ENCODE measurements around the gene GSC2. TPM values are rescaled to one million over a fixed set of nuclear protein-coding genes. Genes with fewer than 3 reads are reported as not detected.

Gene GSC2
- total and polyA plus RNA-seq, 2 of the 8 experiments (the other 6 are each of a cell fraction or from before 2014, with no cell fraction given): 0.17 to 0.48 TPM

GRCh38 chr22:19166421-19166820, 16.3 kb upstream of the GSC2 start:
- H2BK20ac ChIP-seq (ENCODE audit: low read length): no peak overlapping the region
- no peak overlapping the region for H4K8ac ChIP-seq (ENCODE audit: extremely low read depth, insufficient read depth, low read length)
- DNase-seq (ENCODE audit: low read depth in 1 of 2, low spot score in 2 of 2): no peak
- H3K4me2 ChIP-seq (ENCODE audit: insufficient read depth in 1 of 2, low read depth in 2 of 2, low read length in 2 of 2): no peak overlapping the region
- H3K9me3 ChIP-seq (ENCODE audit: insufficient read depth in 2 of 2, low read depth in 1 of 2, low read length in 1 of 2): no peaks in the 10 kb centered on the region
- no peaks in the 10 kb centered on the region for H3K36me3 ChIP-seq (ENCODE audit: control insufficient read depth in 2 of 4, insufficient read depth in 4 of 4, low read length in 3 of 4)
- CTCF ChIA-PET (ENCODE audit: partially characterized antibody): interaction anchor here (0.6 to 2.3 kb wide), 2 partner anchors 11 to 122 kb away, joined by 3 to 11 read pairs; no protein-coding TSS in a partner anchor
- no peak overlapping the region for H3K14ac ChIP-seq (ENCODE audit: insufficient read length)
- no peak overlapping the region for H2BK12ac ChIP-seq (ENCODE audit: low read depth, low read length)
- POLR2A ChIA-PET (ENCODE audit: partially characterized antibody): no interaction called here
- no peak for FAIRE-seq
- H4K20me1 ChIP-seq (replicated peaks in 1 of 2; ENCODE audit: control insufficient read depth in 1 of 2, insufficient read depth in 2 of 2, low read length in 2 of 2): peaks cover 0 to 2% of the 10 kb centered on the region in 2 experiments
- no peak overlapping the region for H2BK15ac ChIP-seq (ENCODE audit: low read length)
- no peak overlapping the region for H3K4me3 ChIP-seq (ENCODE audit: extremely low read depth in 1 of 4, insufficient read depth in 2 of 4, low read depth in 3 of 4, low read length in 4 of 4)
- H2BK5ac ChIP-seq (ENCODE audit: low read depth, low read length): no peak overlapping the region
- H3K27me3 ChIP-seq (replicated peaks in 1 of 4; ENCODE audit: control insufficient read depth in 3 of 4, extremely low read depth in 1 of 4, insufficient read depth in 3 of 4, low read length in 3 of 4): peaks cover 20 to 46% (median 38%) of the 10 kb centered on the region in 4 experiments
- no peak overlapping the region for H3K23ac ChIP-seq (ENCODE audit: insufficient read length)
- H4K91ac ChIP-seq (replicated peaks; ENCODE audit: insufficient read length, low read length): no peak overlapping the region
- no peak overlapping the region for H2AFZ ChIP-seq (ENCODE audit: low read length)
- H3K27ac ChIP-seq (ENCODE audit: low read depth, low read length): no peak overlapping the region
- H2AK5ac ChIP-seq (ENCODE audit: low read depth, low read length): no peak overlapping the region
- no peak overlapping the region for H3K9ac ChIP-seq (replicated peaks in 1 of 4; ENCODE audit: extremely low read depth in 1 of 4, low read depth in 3 of 4, low read length in 3 of 4)
- no peaks in the 10 kb centered on the region for H3K79me2 ChIP-seq (ENCODE audit: control insufficient read depth in 1 of 2, insufficient read depth in 2 of 2, low read length in 2 of 2)
- H4K5ac ChIP-seq (ENCODE audit: insufficient read length, low read depth, low read length): no peak overlapping the region
- no peak overlapping the region for H3K18ac ChIP-seq (ENCODE audit: extremely low read depth, low read length)
- no peak overlapping the region for H3K56ac ChIP-seq (replicated peaks; ENCODE audit: insufficient read length, low read depth, low read length)
- 86% methylated on average over 8 of the region's 8 CpGs; no CpG with 5 or more reads in 1 of the 2 experiments for WGBS, 2 experiments (ENCODE audit: extremely low coverage in 1 of 2, insufficient coverage in 1 of 2, insufficient read length in 1 of 2, insufficient replicate concordance in 2 of 2, low coverage in 1 of 2, low lambda C conversion rate in 2 of 2, missing lambda C conversion rate in 1 of 2)
- peaks cover 0 to 11% (median 7%) of the 10 kb centered on the region in 4 experiments; a peak in 6 of 7 replicates for H3K4me1 ChIP-seq (replicated peaks in 1 of 4; ENCODE audit: control insufficient read depth in 3 of 4, insufficient read depth in 4 of 4, low read length in 3 of 4)
- H3K79me1 ChIP-seq (ENCODE audit: low read depth, low read length): no peaks in the 10 kb centered on the region
- H3K4ac ChIP-seq (replicated peaks; ENCODE audit: insufficient read length, low read depth, low read length): no peak overlapping the region
- peaks cover 4% of the 10 kb centered on the region for H3K23me2 ChIP-seq (ENCODE audit: low read depth, low read length)
- no peak overlapping the region for H2BK120ac ChIP-seq (replicated peaks; ENCODE audit: low read depth, low read length)
- TF ChIP-seq TCF12 (IDR thresholded peaks at IDR 0.05; ENCODE audit: low read depth, low read length): no peak
- no peak for TF ChIP-seq GABPA (IDR thresholded peaks at IDR 0.05; ENCODE audit: borderline replicate concordance, insufficient read depth, low read length)
- TF ChIP-seq GTF2F1 (IDR thresholded peaks at IDR 0.05; ENCODE audit: borderline replicate concordance, low read depth, low read length): no peak
- TF ChIP-seq RFX5 (IDR thresholded peaks at IDR 0.05; ENCODE audit: borderline replicate concordance, low read depth, low read length): no peak
- TF ChIP-seq, protein P1, sequence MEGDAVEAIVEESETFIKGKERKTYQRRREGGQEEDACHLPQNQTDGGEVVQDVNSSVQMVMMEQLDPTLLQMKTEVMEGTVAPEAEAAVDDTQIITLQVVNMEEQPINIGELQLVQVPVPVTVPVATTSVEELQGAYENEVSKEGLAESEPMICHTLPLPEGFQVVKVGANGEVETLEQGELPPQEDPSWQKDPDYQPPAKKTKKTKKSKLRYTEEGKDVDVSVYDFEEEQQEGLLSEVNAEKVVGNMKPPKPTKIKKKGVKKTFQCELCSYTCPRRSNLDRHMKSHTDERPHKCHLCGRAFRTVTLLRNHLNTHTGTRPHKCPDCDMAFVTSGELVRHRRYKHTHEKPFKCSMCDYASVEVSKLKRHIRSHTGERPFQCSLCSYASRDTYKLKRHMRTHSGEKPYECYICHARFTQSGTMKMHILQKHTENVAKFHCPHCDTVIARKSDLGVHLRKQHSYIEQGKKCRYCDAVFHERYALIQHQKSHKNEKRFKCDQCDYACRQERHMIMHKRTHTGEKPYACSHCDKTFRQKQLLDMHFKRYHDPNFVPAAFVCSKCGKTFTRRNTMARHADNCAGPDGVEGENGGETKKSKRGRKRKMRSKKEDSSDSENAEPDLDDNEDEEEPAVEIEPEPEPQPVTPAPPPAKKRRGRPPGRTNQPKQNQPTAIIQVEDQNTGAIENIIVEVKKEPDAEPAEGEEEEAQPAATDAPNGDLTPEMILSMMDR (IDR thresholded peaks at IDR 0.05; ENCODE audit: control extremely low read depth in 1 of 3, insufficient read depth in 1 of 3, low read depth in 1 of 3, low read length in 3 of 3): no peak
- no peak for TF ChIP-seq MAFK (IDR thresholded peaks at IDR 0.05; ENCODE audit: low read depth, low read length)
- no peak for TF ChIP-seq TAF7 (optimal IDR thresholded peaks at IDR 0.05; ENCODE audit: borderline replicate concordance, low read depth, low read length)
- TF ChIP-seq SUZ12 (IDR thresholded peaks at IDR 0.05; ENCODE audit: low read length): no peak
- TF ChIP-seq ASH2L (IDR thresholded peaks at IDR 0.05; ENCODE audit: low read length): no peak
- no peak for TF ChIP-seq CEBPB (IDR thresholded peaks at IDR 0.05; ENCODE audit: low read depth, low read length)
- TF ChIP-seq POLR2AphosphoS5 (IDR thresholded peaks at IDR 0.05; ENCODE audit: low read depth, low read length): no peak
- no peak for TF ChIP-seq TBP (IDR thresholded peaks at IDR 0.05; ENCODE audit: low read depth, low read length)

All from H1 (cell line).